B cell (primary cell): Measurements from ENCODE around the gene SPATA24. TPM values are rescaled to one million over a fixed set of nuclear protein-coding genes. Genes with fewer than 3 reads are reported as not detected.

Experiments used
- ATAC-seq: fragments of 200-7000 bp; cut with Tn5 transposase; one replicate; pipeline ENCODE4 v1.10.0; 2021; ENCODE audit warnings: low read depth, mild to moderate bottlenecking, moderate number of reproducible peaks, moderate library complexity
- CTCF ChIA-PET: fragments of 350-600 bp; sonication (Branson Sonifier 250); formaldehyde crosslinking; loops from one replicate; lab custom pipeline; 2021; ENCODE audit warnings: antibody characterized with exemption, inconsistent platforms; lab: Charles Lee
- POLR2A ChIA-PET: fragments of 350-600 bp; sonication (Branson Sonifier 250); formaldehyde crosslinking; loops from one replicate; lab custom pipeline; 2021; ENCODE audit warnings: antibody characterized with exemption; lab: Charles Lee
- DNase-seq: peaks from one replicate; pipeline ENCODE4 v3.0.0; 2013
- H2AFZ ChIP-seq: 2 replicates; pipeline ENCODE4 v1.6.1; 2012; ENCODE audit warnings: mild to moderate bottlenecking, low read depth, low read length; ENCODE audit not compliant: insufficient read depth, poor library complexity, severe bottlenecking
- H3K27ac ChIP-seq, 2 donors: 1 replicate in 1 of 2; 2 replicates in 1 of 2; pipeline ENCODE4 v1.5.1; 2012 to 2013; ENCODE audit warnings: low read length in 2 of 2, mild to moderate bottlenecking in 2 of 2, moderate library complexity in 1 of 2
- H3K27me3 ChIP-seq, 4 experiments: fragments of 200-600 bp in 1 of 4; sonication (generic) in 1 of 4; replicated peaks in 1 of 4; 1 replicate in 2 of 4; 2 replicates in 2 of 4; pipeline versions ENCODE4 v1.6.1 to v1.7.0; 2013 to 2016; ENCODE audit warnings: low read length in 3 of 4, mild to moderate bottlenecking in 2 of 4, mixed read lengths in 1 of 4, moderate library complexity in 1 of 4; ENCODE audit not compliant: insufficient read depth in 4 of 4, control insufficient read depth in 3 of 4; ENCODE audit errors: control extremely low read depth in 1 of 4
- H3K36me3 ChIP-seq, 2 experiments: replicated peaks in 1 of 2; 1 replicate in 1 of 2; 2 replicates in 1 of 2; pipeline versions ENCODE4 v1.6.1 to v1.7.1; 2013; ENCODE audit warnings: low read length in 1 of 2; ENCODE audit not compliant: insufficient read depth in 2 of 2, control insufficient read depth in 1 of 2; ENCODE audit errors: control extremely low read depth in 1 of 2, extremely low read depth in 1 of 2
- H3K4me1 ChIP-seq, 2 donors: fragments of 200-600 bp in 1 of 2; sonication (generic) in 1 of 2; 1 replicate in 1 of 2; 2 replicates in 1 of 2; pipeline versions ENCODE4 v1.5.1 to v1.6.1; 2013 to 2017; ENCODE audit warnings: low read length in 2 of 2; ENCODE audit not compliant: control insufficient read depth in 2 of 2, insufficient read depth in 2 of 2
- H3K4me2 ChIP-seq: replicated peaks from 2 replicates; pipeline ENCODE3; 2012; ENCODE audit warnings: mild to moderate bottlenecking, low read depth, low read length; ENCODE audit not compliant: poor library complexity, severe bottlenecking
- H3K4me3 ChIP-seq, 5 experiments: fragments of 200-600 bp in 1 of 5; sonication (generic) in 1 of 5; 1 replicate in 3 of 5; 2 replicates in 2 of 5; pipeline versions ENCODE4 v1.5.1 to v1.7.0; 2011 to 2016; ENCODE audit warnings: low read length in 4 of 5, mild to moderate bottlenecking in 4 of 5, low read depth in 2 of 5, control low read depth in 1 of 5, moderate library complexity in 1 of 5; ENCODE audit not compliant: insufficient read depth in 1 of 5; ENCODE audit errors: control extremely low read depth in 1 of 5, extremely low read depth in 1 of 5
- H3K79me2 ChIP-seq: fragments of 200-600 bp; sonication (generic); one replicate; pipeline ENCODE4 v1.6.0; 2016; ENCODE audit warnings: low read length; ENCODE audit not compliant: control insufficient read depth, insufficient read depth
- H3K9ac ChIP-seq: fragments of 200-600 bp; sonication (generic); 2 replicates; pipeline ENCODE4 v1.6.1; 2017; ENCODE audit warnings: mild to moderate bottlenecking, low read length, moderate library complexity
- H3K9me3 ChIP-seq, 3 donors: one replicate each; pipeline versions ENCODE4 v1.6.1 to v1.7.1; 2013; ENCODE audit warnings: low read length in 2 of 3; ENCODE audit not compliant: control insufficient read depth in 2 of 3, insufficient read depth in 1 of 3; ENCODE audit errors: control extremely low read depth in 1 of 3
- H4K20me1 ChIP-seq: 2 replicates; pipeline ENCODE4 v1.6.0; 2012; ENCODE audit warnings: mild to moderate bottlenecking, low read length; ENCODE audit not compliant: insufficient read depth, control insufficient read depth, poor library complexity, severe bottlenecking
- H3K27ac Mint-ChIP-seq: one replicate; pipeline ENCODE4 v1.8.0; 2021; ENCODE audit warnings: mixed read lengths
- H3K27me3 Mint-ChIP-seq: one replicate; pipeline ENCODE4 v1.8.0; 2021; ENCODE audit warnings: mixed read lengths
- H3K4me1 Mint-ChIP-seq: one replicate; pipeline ENCODE4 v1.8.0; 2021; ENCODE audit warnings: mixed read lengths
- H3K4me3 Mint-ChIP-seq: one replicate; pipeline ENCODE4 v1.8.0; 2021; ENCODE audit warnings: mixed read lengths
- H3K9me3 Mint-ChIP-seq: one replicate; pipeline ENCODE4 v1.8.0; 2022; ENCODE audit warnings: mixed read lengths; ENCODE audit not compliant: insufficient read depth
- EZH2 ChIP-seq: IDR thresholded peaks from 2 replicates; pipeline ENCODE4 v1.6.1; 2012; ENCODE audit warnings: borderline replicate concordance, low read depth, mild to moderate bottlenecking, moderate library complexity, low read length; ENCODE audit not compliant: insufficient read depth, poor library complexity, severe bottlenecking
- WGBS: methylation state at CpG from one replicate; pipeline ENCODE4 v1.1.5; 2013; ENCODE audit warnings: missing lambda C conversion rate; ENCODE audit not compliant: insufficient coverage; 5-methylcytosine and 5-hydroxymethylcytosine counted together
- intact Hi-C: fragments of 100-400 bp; cut with micrococcal nuclease; formaldehyde crosslinking; loops from one replicate; pipeline ENCODE4 v1.10.0; 2022
- polyA plus RNA-seq: library from polyadenylated mRNA; depleted of rRNA; stranded (reverse); fragments of >200 nt; gene quantifications from 2 replicates; pipeline ENCODE4 v1.2.3, GENCODE V29; 2012
- total RNA-seq, 2 donors: library from RNA; stranded (reverse); fragments of 120-200 nt in 1 of 2; gene quantifications; 1 replicate in 1 of 2; 2 replicates in 1 of 2; pipeline versions ENCODE4 v1.2.3 to v1.2.4, GENCODE V29; 2013 to 2022
- TF ChIP-seq, protein P1 (sequence below): fragments of 200-600 bp; IDR thresholded peaks from one replicate; pipeline ENCODE4 v1.8.0; 2022; ENCODE audit warnings: antibody characterized with exemption, mild to moderate bottlenecking

The SPATA24 gene
- total and polyA plus RNA-seq, 2 donors (not counting 1 experiment from before 2014, with no cell fraction given) = 2.0 to 6.4 TPM

DNA sequence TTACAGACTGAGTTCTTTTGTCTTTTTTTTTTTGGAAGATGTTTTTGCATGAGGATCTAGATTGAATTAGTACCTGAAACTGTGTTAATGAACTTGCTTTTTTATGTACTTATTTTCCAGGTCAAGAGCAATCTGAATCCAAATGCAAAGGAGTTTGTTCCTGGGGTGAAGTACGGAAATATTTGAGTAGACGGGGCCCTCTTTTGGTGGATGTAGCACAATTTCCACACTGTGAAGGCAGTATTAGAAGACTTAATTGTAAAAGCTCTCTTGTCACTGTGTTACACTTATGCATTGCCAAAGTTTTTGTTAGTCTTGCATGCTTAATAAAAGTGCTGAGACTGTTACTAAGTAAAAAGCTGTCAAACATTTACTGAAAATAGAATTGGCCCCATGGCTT is 35.3 kb downstream of the SPATA24 start:
- Histone ChIP-seq H3K9ac (no peak overlapping the region), H3K27me3 (no peaks in the 10 kb centered on the region), H3K4me3 (no peak overlapping the region), H4K20me1 (peaks cover 3% of the 10 kb centered on the region), H3K36me3 (peaks cover 15 to 63% of the 10 kb centered on the region in 2 experiments), H3K4me2 (no peak overlapping the region), H3K27ac (no peak overlapping the region), H3K4me1 (no peaks in the 10 kb centered on the region), H3K9me3 (no peaks in the 10 kb centered on the region), H2AFZ (no peak overlapping the region), H3K79me2 (peaks cover under 1% of the 10 kb centered on the region)
- Mint-ChIP-seq H3K27me3 (no peaks in the 10 kb centered on the region), H3K9me3 (no peaks in the 10 kb centered on the region), H3K4me3 (no peak overlapping the region), H3K27ac (no peak overlapping the region), H3K4me1 (no peaks in the 10 kb centered on the region)
- ChIA-PET POLR2A (interaction anchor here (0.7 kb wide), 1 partner anchor 19 kb away, joined by 3 read pairs; no protein-coding TSS in a partner anchor), CTCF (interaction anchor here (0.8 to 2.4 kb wide), 7 partner anchors 9 to 544 kb away, joined by 3 to 10 read pairs (median 3); partner anchors contain the start of genes MZB1 and PAIP2)
- 83% methylated on average over 2 of the region's 2 CpGs for WGBS
- no peak for DNase-seq
- intact Hi-C loops = no loop called here
- ATAC-seq = no peak
- TF ChIP-seq, protein P1, sequence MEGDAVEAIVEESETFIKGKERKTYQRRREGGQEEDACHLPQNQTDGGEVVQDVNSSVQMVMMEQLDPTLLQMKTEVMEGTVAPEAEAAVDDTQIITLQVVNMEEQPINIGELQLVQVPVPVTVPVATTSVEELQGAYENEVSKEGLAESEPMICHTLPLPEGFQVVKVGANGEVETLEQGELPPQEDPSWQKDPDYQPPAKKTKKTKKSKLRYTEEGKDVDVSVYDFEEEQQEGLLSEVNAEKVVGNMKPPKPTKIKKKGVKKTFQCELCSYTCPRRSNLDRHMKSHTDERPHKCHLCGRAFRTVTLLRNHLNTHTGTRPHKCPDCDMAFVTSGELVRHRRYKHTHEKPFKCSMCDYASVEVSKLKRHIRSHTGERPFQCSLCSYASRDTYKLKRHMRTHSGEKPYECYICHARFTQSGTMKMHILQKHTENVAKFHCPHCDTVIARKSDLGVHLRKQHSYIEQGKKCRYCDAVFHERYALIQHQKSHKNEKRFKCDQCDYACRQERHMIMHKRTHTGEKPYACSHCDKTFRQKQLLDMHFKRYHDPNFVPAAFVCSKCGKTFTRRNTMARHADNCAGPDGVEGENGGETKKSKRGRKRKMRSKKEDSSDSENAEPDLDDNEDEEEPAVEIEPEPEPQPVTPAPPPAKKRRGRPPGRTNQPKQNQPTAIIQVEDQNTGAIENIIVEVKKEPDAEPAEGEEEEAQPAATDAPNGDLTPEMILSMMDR = no peak
- TF ChIP-seq EZH2 = no peak

DNA sequence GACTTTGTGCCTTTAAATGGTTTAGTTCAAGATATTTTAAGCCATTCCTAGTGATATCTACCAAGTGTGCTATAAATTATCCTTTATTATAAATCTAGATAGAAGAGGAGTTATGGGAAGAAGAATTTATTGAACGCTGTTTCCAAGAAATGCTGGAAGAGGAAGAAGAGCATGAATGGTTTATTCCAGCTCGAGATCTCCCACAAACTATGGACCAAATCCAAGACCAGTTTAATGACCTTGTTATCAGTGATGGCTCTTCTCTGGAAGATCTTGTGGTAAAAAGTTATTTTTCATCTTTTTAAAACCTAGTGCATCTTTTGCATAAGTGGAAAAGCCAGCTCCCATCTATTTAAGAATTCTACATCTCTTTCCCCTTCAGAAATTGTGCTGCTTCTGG is 39.4 kb downstream of the SPATA24 start:
- ATAC-seq (no peak), DNase-seq (no peak)
- CTCF ChIA-PET = interaction anchor here (1.2 kb wide), 1 partner anchor 23 kb away, joined by 3 read pairs; the partner anchor contains the start of gene PAIP2
- H3K27ac Mint-ChIP-seq = no peak overlapping the region
- H3K4me3 ChIP-seq = no peak overlapping the region
- no peak overlapping the region for H3K4me2 ChIP-seq
- POLR2A ChIA-PET = no interaction called here
- TF ChIP-seq, protein P1 = no peak
- TF ChIP-seq EZH2 = no peak
- no peak overlapping the region for H3K4me3 Mint-ChIP-seq
- intact Hi-C loops = no loop called here
- H2AFZ ChIP-seq = no peak overlapping the region
- WGBS = no CpG with 5 or more reads among the region's 2 CpGs
- H3K27ac ChIP-seq = no peak overlapping the region
- H4K20me1 ChIP-seq = peaks cover 43% of the 10 kb centered on the region
- H3K27me3 Mint-ChIP-seq = no peaks in the 10 kb centered on the region
- no peaks in the 10 kb centered on the region for H3K4me1 ChIP-seq
- peaks cover 13 to 42% of the 10 kb centered on the region in 2 experiments for H3K36me3 ChIP-seq
- peaks cover 8% of the 10 kb centered on the region for H3K4me1 Mint-ChIP-seq
- no peaks in the 10 kb centered on the region for H3K9me3 ChIP-seq
- H3K9me3 Mint-ChIP-seq = no peaks in the 10 kb centered on the region
- no peak overlapping the region for H3K9ac ChIP-seq
- H3K79me2 ChIP-seq = peaks cover 39% of the 10 kb centered on the region
- H3K27me3 ChIP-seq = no peaks in the 10 kb centered on the region
